GM23338 (cell line): Measurements from ENCODE around the gene ASAP2. TPM values are rescaled to one million over a fixed set of nuclear protein-coding genes. Genes with fewer than 3 reads are reported as not detected.

Source experiments
- ATAC-seq: fragments of 200-7000 bp; cut with Tn5 transposase; 3 replicates; pipeline ENCODE4 v1.9.1; 2020
- DNase-seq: peaks from one replicate; pipeline ENCODE4 v3.0.0-alpha.2; 2015; ENCODE audit warnings: low spot score
- H2AFZ ChIP-seq: fragments of 200-600 bp; sonication (generic); 2 replicates; pipeline ENCODE4 v1.8.0; 2016; ENCODE audit warnings: antibody characterized with exemption, mild to moderate bottlenecking, moderate library complexity
- H3F3A ChIP-seq: fragments of 200-600 bp; sonication (generic); replicated peaks from 2 replicates; pipeline ENCODE4 v1.8.0; 2017; ENCODE audit warnings: antibody characterized with exemption, mixed run types, low read depth
- H3K27ac ChIP-seq: fragments of 200-600 bp; sonication (generic); 2 replicates; pipeline ENCODE4 v1.6.1; 2016; ENCODE audit warnings: low read depth
- H3K27me3 ChIP-seq: fragments of 200-600 bp; sonication (generic); 2 replicates; pipeline ENCODE4 v1.8.0; 2016; ENCODE audit warnings: mild to moderate bottlenecking, mixed run types, moderate library complexity; ENCODE audit not compliant: insufficient read depth
- H3K36me3 ChIP-seq: fragments of 200-600 bp; sonication (generic); 2 replicates; pipeline ENCODE4 v1.8.0; 2016; ENCODE audit warnings: mild to moderate bottlenecking; ENCODE audit not compliant: insufficient read depth
- H3K4me1 ChIP-seq: fragments of 200-600 bp; sonication (generic); 2 replicates; pipeline ENCODE4 v1.8.0; 2016; ENCODE audit warnings: mild to moderate bottlenecking, moderate library complexity; ENCODE audit not compliant: insufficient read depth
- H3K4me2 ChIP-seq: fragments of 200-600 bp; sonication (generic); 2 replicates; pipeline ENCODE4 v1.7.1; 2017; ENCODE audit warnings: mixed run types
- H3K4me3 ChIP-seq: fragments of 200-600 bp; sonication (generic); 2 replicates; pipeline ENCODE4 v1.6.1; 2016; ENCODE audit warnings: mixed run types
- H3K79me2 ChIP-seq: fragments of 200-600 bp; sonication (generic); replicated peaks from 2 replicates; pipeline ENCODE4 v1.8.0; 2017; ENCODE audit warnings: mild to moderate bottlenecking; ENCODE audit not compliant: insufficient read depth
- H3K9me2 ChIP-seq: fragments of 200-600 bp; sonication (generic); 2 replicates; pipeline ENCODE4 v1.8.0; 2017; ENCODE audit not compliant: insufficient read depth
- H4K20me1 ChIP-seq: fragments of 200-600 bp; sonication (generic); replicated peaks from 2 replicates; pipeline ENCODE4 v1.8.0; 2017; ENCODE audit warnings: mild to moderate bottlenecking; ENCODE audit not compliant: insufficient read depth
- H3K27ac Mint-ChIP-seq: 2 replicates; pipeline ENCODE4 v1.8.0; 2020; ENCODE audit warnings: inconsistent platforms, mild to moderate bottlenecking, moderate library complexity, mixed read lengths
- H3K27me3 Mint-ChIP-seq: 3 replicates; pipeline ENCODE4 v1.8.0; 2022; ENCODE audit warnings: low read depth, mild to moderate bottlenecking, moderate library complexity, mixed read lengths, inconsistent platforms; ENCODE audit not compliant: insufficient read depth, poor library complexity
- H3K36me3 Mint-ChIP-seq: 3 replicates; pipeline ENCODE4 v1.8.0; 2021; ENCODE audit warnings: low read depth, mild to moderate bottlenecking, inconsistent platforms, moderate library complexity, mixed read lengths
- H3K4me1 Mint-ChIP-seq: 3 replicates; pipeline ENCODE4 v1.8.0; 2020; ENCODE audit warnings: mild to moderate bottlenecking, inconsistent platforms, mixed read lengths
- H3K4me3 Mint-ChIP-seq: 3 replicates; pipeline ENCODE4 v1.8.0; 2021; ENCODE audit warnings: moderate library complexity, mild to moderate bottlenecking, inconsistent platforms, mixed read lengths
- H3K9me3 Mint-ChIP-seq: 3 replicates; pipeline ENCODE4 v1.8.0; 2020; ENCODE audit warnings: moderate library complexity, mild to moderate bottlenecking, inconsistent platforms, mixed read lengths
- CREB1 ChIP-seq: fragments of 250-450 bp; sonication (Bioruptor Pico); IDR thresholded peaks from 2 replicates; pipeline ENCODE4 v1.5.0; 2020; ENCODE audit warnings: low read depth, mild to moderate bottlenecking, moderate library complexity
- EZH2 ChIP-seq: fragments of 200-600 bp; sonication (generic); IDR thresholded peaks from one replicate; pipeline ENCODE4 v1.8.0; 2017; ENCODE audit warnings: antibody characterized with exemption, mild to moderate bottlenecking, low read depth; ENCODE audit not compliant: unreplicated experiment
- EZH2phosphoT487 ChIP-seq: fragments of 200-600 bp; sonication (generic); IDR thresholded peaks from one replicate; pipeline ENCODE4 v1.8.1; 2018; ENCODE audit warnings: antibody characterized with exemption; ENCODE audit not compliant: unreplicated experiment
- POLR2AphosphoS5 ChIP-seq: IDR thresholded peaks from 2 replicates; pipeline ENCODE4 v1.6.1; 2016; ENCODE audit warnings: antibody characterized with exemption, low read depth
- STAT1 ChIP-seq: IDR thresholded peaks from one replicate; pipeline ENCODE4 v1.6.1; 2016; ENCODE audit warnings: antibody characterized with exemption; ENCODE audit not compliant: unreplicated experiment
- ZNF331 ChIP-seq: fragments of 250-450 bp; sonication (Bioruptor Pico); IDR thresholded peaks from 2 replicates; pipeline ENCODE4 v1.5.0; 2020; ENCODE audit warnings: low read depth, mild to moderate bottlenecking, moderate library complexity
- polyA plus RNA-seq: library from polyadenylated mRNA; unstranded; fragments of >200 nt; fragmentation: Nextera tagmentation; extraction: Ambion mirVana; gene quantifications from 2 replicates; pipeline ENCODE4 v1.2.1, GENCODE V29; 2016
- total RNA-seq: library from RNA; depleted of rRNA; stranded (reverse); fragments of >200 nt; shearing (Covaris generic); gene quantifications from 2 replicates; pipeline ENCODE4 v1.2.3, GENCODE V29; 2014
- TF ChIP-seq, protein P1 (sequence below): IDR thresholded peaks from 2 replicates; pipeline ENCODE4 v1.6.1; 2016; ENCODE audit warnings: antibody characterized with exemption
- TF ChIP-seq, protein P2 (sequence below): fragments of 250-450 bp; sonication (Bioruptor Pico); IDR thresholded peaks from 2 replicates; pipeline ENCODE4 v1.5.0; 2020; ENCODE audit warnings: mild to moderate bottlenecking, moderate library complexity

Gene ASAP2
- total and polyA plus RNA-seq, 2 experiments from 2014 or later = 2.6 to 15.6 TPM

DNA sequence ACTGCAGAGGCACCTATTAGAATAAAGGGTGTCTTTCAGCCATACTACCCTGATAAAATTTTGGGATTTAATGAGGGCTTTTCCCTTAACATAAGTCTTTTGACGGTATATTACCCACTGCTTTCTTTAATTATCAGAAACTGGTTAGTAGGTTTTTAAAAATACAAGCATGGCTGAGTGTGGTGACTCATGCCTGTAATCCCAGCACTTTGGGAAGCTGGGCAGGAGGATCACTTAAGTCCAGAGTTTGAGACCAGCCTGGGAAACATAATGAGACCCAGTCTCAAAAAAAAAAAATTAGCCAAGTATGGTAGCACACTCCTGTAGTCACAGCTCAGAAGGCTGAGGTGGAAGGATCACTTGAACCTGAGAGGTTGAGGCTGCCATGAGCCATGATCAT, 232.9 kb downstream of the ASAP2 start:
- H3K36me3 ChIP-seq = peaks cover 60% of the 10 kb centered on the region
- Mint-ChIP-seq H3K27ac (no peak overlapping the region), H3K27me3 (no peaks in the 10 kb centered on the region), H3K9me3 (no peaks in the 10 kb centered on the region), H3K4me1 (no peaks in the 10 kb centered on the region), H3K36me3 (peaks cover 69% of the 10 kb centered on the region), H3K4me3 (no peak overlapping the region)
- H3K4me3 ChIP-seq = no peak overlapping the region
- H4K20me1 ChIP-seq = no peaks in the 10 kb centered on the region
- no peak for ATAC-seq
- no peak for DNase-seq
- no peaks in the 10 kb centered on the region for H3K9me2 ChIP-seq
- no peaks in the 10 kb centered on the region for H3K27me3 ChIP-seq
- H3K79me2 ChIP-seq = no peaks in the 10 kb centered on the region
- no peaks in the 10 kb centered on the region for H3K4me1 ChIP-seq
- H2AFZ ChIP-seq = no peak overlapping the region
- H3K27ac ChIP-seq = no peak overlapping the region
- no peak overlapping the region for H3K4me2 ChIP-seq
- TF ChIP-seq, protein P1, sequence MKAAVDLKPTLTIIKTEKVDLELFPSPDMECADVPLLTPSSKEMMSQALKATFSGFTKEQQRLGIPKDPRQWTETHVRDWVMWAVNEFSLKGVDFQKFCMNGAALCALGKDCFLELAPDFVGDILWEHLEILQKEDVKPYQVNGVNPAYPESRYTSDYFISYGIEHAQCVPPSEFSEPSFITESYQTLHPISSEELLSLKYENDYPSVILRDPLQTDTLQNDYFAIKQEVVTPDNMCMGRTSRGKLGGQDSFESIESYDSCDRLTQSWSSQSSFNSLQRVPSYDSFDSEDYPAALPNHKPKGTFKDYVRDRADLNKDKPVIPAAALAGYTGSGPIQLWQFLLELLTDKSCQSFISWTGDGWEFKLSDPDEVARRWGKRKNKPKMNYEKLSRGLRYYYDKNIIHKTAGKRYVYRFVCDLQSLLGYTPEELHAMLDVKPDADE = no peak
- no peak for TF ChIP-seq EZH2phosphoT487
- TF ChIP-seq POLR2AphosphoS5 = no peak
- TF ChIP-seq STAT1 = no peak
- TF ChIP-seq EZH2 = no peak
- TF ChIP-seq CREB1 (CRISPR knock-in tag) = no peak
- TF ChIP-seq, protein P2, sequence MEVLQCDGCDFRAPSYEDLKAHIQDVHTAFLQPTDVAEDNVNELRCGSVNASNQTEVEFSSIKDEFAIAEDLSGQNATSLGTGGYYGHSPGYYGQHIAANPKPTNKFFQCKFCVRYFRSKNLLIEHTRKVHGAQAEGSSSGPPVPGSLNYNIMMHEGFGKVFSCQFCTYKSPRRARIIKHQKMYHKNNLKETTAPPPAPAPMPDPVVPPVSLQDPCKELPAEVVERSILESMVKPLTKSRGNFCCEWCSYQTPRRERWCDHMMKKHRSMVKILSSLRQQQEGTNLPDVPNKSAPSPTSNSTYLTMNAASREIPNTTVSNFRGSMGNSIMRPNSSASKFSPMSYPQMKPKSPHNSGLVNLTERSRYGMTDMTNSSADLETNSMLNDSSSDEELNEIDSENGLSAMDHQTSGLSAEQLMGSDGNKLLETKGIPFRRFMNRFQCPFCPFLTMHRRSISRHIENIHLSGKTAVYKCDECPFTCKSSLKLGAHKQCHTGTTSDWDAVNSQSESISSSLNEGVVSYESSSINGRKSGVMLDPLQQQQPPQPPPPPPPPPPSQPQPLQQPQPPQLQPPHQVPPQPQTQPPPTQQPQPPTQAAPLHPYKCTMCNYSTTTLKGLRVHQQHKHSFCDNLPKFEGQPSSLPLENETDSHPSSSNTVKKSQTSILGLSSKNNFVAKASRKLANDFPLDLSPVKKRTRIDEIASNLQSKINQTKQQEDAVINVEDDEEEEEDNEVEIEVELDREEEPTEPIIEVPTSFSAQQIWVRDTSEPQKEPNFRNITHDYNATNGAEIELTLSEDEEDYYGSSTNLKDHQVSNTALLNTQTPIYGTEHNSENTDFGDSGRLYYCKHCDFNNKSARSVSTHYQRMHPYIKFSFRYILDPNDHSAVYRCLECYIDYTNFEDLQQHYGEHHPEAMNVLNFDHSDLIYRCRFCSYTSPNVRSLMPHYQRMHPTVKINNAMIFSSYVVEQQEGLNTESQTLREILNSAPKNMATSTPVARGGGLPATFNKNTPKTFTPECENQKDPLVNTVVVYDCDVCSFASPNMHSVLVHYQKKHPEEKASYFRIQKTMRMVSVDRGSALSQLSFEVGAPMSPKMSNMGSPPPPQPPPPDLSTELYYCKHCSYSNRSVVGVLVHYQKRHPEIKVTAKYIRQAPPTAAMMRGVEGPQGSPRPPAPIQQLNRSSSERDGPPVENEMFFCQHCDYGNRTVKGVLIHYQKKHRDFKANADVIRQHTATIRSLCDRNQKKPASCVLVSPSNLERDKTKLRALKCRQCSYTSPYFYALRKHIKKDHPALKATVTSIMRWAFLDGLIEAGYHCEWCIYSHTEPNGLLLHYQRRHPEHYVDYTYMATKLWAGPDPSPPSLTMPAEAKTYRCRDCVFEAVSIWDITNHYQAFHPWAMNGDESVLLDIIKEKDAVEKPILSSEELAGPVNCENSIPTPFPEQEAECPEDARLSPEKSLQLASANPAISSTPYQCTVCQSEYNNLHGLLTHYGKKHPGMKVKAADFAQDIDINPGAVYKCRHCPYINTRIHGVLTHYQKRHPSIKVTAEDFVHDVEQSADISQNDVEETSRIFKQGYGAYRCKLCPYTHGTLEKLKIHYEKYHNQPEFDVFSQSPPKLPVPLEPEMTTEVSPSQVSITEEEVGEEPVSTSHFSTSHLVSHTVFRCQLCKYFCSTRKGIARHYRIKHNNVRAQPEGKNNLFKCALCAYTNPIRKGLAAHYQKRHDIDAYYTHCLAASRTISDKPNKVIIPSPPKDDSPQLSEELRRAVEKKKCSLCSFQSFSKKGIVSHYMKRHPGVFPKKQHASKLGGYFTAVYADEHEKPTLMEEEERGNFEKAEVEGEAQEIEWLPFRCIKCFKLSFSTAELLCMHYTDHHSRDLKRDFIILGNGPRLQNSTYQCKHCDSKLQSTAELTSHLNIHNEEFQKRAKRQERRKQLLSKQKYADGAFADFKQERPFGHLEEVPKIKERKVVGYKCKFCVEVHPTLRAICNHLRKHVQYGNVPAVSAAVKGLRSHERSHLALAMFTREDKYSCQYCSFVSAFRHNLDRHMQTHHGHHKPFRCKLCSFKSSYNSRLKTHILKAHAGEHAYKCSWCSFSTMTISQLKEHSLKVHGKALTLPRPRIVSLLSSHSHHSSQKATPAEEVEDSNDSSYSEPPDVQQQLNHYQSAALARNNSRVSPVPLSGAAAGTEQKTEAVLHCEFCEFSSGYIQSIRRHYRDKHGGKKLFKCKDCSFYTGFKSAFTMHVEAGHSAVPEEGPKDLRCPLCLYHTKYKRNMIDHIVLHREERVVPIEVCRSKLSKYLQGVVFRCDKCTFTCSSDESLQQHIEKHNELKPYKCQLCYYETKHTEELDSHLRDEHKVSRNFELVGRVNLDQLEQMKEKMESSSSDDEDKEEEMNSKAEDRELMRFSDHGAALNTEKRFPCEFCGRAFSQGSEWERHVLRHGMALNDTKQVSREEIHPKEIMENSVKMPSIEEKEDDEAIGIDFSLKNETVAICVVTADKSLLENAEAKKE (CRISPR knock-in tag) = no peak
- no peak for TF ChIP-seq ZNF331 (CRISPR knock-in tag)
- H3F3A ChIP-seq = no peaks in the 10 kb centered on the region
